Hematopoietic multipotent progenitor cell treated with erythropoietin and hydrocortisone succinate and interleukin-3 and kit ligand, for 8 days (in vitro differentiated cells): ENCODE measurements around the gene CKAP4.

ENCODE experiments used
- DNase-seq: peaks from one replicate; pipeline ENCODE4 v3.0.0-alpha.2; 2015

CKAP4 gene

DNA sequence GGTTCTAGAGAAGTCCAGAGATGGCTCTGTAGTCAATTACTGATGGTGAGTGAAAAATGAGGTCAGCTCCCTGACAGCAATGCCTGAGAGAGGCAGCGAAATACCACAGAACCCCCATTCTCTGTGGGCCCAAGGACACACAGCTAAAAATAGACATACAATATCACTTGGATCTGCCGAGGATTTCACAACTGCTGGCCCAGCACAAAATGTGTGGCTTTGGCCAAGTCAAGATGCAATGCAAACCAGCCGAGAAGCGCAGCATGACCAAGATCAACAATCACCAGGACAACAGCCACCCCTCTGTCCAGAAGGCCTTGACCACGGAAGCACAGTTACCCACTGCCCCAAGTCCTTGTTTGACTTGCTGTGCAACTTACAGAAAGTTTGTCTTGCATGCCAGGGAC, 52.2 kb downstream of the CKAP4 start:
- no peak for DNase-seq

DNA sequence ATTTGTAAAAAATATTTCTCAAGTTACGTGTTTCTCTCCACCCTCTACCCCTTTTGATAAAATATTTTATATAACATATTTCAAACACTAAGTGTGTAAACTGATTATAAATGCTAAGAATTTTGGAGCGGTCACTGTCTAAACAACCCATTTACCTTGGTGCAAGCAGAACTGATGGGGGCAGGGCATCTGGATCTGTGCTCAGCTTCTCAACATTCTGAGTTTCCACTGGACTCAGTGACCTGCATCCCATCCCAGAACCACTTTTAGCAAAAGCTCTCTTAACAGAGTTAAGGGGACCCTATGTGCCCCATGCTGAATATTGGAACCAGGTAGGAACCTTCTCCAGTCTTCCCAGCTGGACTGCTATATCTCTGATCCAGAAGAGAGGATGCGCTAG, 53.5 kb downstream of the CKAP4 start:
- DNase-seq, result no peak

DNA sequence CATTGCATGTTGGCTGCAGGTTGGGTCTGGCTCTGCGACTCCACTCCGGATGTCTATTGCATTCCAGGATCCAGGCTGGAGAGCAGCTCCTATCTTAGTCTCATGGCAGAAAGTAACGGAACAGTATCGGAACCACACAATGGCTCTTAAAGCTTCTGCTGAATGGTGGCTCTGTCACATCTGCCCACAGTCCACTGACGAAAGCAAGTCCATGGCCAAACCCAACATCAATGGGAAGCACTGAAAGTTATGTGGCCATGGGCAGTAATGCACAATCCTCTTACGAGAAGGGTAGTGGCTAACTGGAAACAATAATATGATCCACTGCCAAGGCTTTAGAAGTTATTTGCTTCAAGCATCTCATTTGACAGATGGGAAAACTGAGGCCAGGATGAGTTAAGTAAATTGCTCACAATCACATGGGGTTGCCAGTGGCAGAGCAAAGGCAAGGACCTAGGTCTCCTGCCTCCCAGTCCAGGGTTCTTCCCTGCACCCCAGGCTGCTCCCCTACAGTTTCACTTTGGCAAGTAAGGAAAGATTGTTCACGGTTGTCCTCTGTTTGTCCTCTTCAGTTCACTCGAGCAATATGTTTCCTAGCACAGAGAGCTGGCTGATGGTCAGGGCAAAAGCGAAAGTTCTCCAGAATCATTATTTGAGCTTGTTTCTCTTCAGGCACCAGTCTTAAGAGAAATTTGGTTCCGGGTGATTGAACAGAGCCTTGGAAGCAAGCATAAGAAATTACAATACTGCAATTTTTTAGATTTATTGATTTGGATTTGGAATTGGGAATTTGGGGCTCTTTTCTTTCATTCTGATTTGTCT, 54.2 kb downstream of the CKAP4 start:
- no peak for DNase-seq

DNA sequence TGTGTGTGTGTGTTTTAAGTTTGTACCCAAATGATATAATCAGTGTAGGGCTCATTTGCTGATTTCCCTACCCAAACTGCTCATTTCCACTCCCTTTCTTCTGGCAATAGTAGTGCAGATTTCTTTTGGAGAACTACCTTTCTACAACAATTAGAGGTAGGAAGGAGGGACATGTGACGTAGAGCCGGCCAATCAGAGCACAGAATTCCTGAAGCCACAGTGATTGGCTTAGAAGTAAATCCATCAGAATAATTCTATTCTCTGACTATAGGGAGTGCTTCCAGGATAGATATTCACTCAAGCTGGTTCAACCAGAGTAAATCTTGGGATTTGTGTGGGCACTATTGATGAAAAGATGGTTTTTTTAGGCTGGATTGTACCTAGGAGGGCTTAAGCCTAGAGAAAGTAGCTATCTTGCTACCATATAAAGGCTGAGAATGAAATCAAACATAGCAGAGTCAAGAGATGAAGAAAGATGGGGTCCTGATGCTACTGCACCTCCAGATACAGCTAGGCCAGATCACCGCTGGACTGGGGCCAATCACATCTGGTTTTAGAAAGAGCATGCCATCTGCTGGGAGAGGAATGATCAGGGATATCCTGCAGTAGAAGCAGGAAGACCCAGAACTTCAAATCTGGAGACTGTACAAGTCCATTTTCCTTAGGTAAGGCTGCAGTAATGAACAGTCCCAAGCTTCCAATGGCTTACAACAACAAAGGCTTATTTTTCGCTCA, 55.0 kb downstream of the CKAP4 start:
- DNase-seq, result no peak

DNA sequence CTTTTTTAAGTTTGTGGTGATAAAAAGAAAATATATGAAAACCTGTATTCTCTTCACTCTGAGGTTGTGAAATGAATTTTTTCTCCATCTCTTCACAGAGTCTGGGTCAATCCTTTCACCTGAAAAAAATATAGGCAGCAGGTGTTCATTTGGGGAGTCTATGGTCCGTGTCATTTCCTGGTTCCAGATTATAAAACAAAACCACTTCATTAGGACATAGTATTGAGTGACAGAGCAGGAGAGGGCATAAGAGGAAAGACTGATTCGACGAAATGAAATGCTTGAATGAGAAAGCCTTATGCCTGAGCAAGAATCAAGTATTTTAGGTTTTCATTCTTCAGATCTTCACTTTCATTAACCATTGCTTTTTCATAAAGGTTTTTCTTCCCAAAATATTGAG, 57.2 kb downstream of the CKAP4 start:
- DNase-seq, result no peak

DNA sequence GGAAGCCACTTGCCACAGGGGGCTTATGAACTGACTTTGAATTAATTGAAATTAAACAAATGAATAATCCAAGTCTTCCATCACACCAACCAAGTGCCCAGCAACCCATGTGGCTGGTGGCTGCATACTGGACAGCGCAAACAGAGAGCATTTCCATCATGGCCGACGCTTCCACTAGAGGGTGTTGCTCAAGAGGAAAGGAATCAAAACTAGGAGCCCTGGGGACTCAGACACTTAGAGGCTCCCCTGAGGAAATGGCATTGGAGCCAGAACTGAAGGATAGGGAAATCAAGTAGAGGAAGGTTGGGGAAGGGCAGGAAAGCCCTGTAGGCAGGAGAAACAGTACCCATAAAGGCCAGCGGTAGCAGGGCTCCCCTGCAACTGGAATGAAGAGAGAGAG, 58.5 kb downstream of the CKAP4 start:
- DNase-seq, result no peak

DNA sequence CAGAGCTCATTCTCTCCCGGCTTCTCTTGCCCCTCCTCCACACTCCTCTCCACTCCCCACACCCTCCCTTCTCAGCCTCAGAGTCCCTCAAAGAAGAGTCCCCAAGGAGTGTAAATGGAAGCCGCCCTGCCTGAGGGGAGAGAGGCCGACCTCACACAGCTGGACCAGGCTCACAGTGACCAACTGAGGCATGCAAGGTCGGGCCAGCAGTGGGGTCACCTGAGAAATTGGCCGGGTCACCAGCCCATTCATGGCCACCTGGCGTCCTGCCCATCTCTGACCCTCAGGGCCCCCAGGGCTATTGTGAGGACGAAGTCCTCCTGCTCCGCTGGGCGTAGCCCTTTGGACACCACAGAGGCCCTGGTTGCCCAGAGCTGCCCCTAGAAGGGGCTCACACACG, 59.6 kb downstream of the CKAP4 start:
- DNase-seq, result no peak
